WTC11 (cell line): ENCODE results near the gene TFB1M. TPM values are rescaled to one million over a fixed set of nuclear protein-coding genes. Genes with fewer than 3 reads are reported as not detected.
A peak's percentile ranks its signal among the peaks of the same experiment; 100 is the strongest.

Experiments
- ATAC-seq: fragments of 200-7000 bp; cut with Tn5 transposase; 2 replicates; pipeline ENCODE4 v1.10.0; 2021; ENCODE audit warnings: mild to moderate bottlenecking, moderate library complexity
- CTCF ChIA-PET: fragments of 300-600 bp; sonication (Branson Sonifier 250); formaldehyde crosslinking; loops from one replicate; lab custom pipeline; 2021; ENCODE audit warnings: antibody characterized with exemption; lab: Charles Lee
- POLR2A ChIA-PET: fragments of 350-600 bp; sonication (Branson Sonifier 250); formaldehyde crosslinking; loops from one replicate; lab custom pipeline; 2021; ENCODE audit warnings: antibody characterized with exemption; lab: Charles Lee
- DNase-seq: peaks from one replicate; pipeline ENCODE4 v3.0.0; 2021; ENCODE audit warnings: low spot score
- H3K27ac Mint-ChIP-seq: 2 replicates; pipeline ENCODE4 v1.8.0; 2021; ENCODE audit warnings: mixed read lengths
- H3K27me3 Mint-ChIP-seq: 2 replicates; pipeline ENCODE4 v1.8.0; 2021; ENCODE audit warnings: low read depth, mild to moderate bottlenecking, moderate library complexity, mixed read lengths
- H3K36me3 Mint-ChIP-seq: 2 replicates; pipeline ENCODE4 v1.8.0; 2021; ENCODE audit warnings: mixed read lengths
- H3K4me1 Mint-ChIP-seq: 2 replicates; pipeline ENCODE4 v1.8.0; 2022; ENCODE audit warnings: mixed read lengths
- H3K4me3 Mint-ChIP-seq: 2 replicates; pipeline ENCODE4 v1.8.0; 2021; ENCODE audit warnings: mild to moderate bottlenecking, moderate library complexity, mixed read lengths
- H3K9me3 Mint-ChIP-seq: 2 replicates; pipeline ENCODE4 v1.8.0; 2021; ENCODE audit warnings: mixed read lengths
- AR ChIP-seq: fragments of 250-450 bp; sonication (Bioruptor Pico); IDR thresholded peaks from 2 replicates; pipeline ENCODE4 v1.9.0; 2021; ENCODE audit warnings: mild to moderate bottlenecking
- ARID4B ChIP-seq: sonication (generic); formaldehyde crosslinking; IDR thresholded peaks from 2 replicates; pipeline ENCODE4 v1.8.0; 2023; ENCODE audit warnings: missing genetic modification reagents, mild to moderate bottlenecking, borderline replicate concordance
- ATF6 ChIP-seq: sonication (generic); formaldehyde crosslinking; IDR thresholded peaks from 2 replicates; pipeline ENCODE4 v1.8.1; 2023; ENCODE audit warnings: mild to moderate bottlenecking, missing genetic modification reagents
- ELF4 ChIP-seq: sonication (generic); formaldehyde crosslinking; IDR thresholded peaks from 2 replicates; pipeline ENCODE4 v1.8.1; 2022; ENCODE audit warnings: low read depth, mild to moderate bottlenecking, moderate library complexity, missing genetic modification reagents
- FOXJ3 ChIP-seq: sonication (generic); formaldehyde crosslinking; IDR thresholded peaks from 2 replicates; pipeline ENCODE4 v1.9.0; 2021; ENCODE audit warnings: missing genetic modification reagents, mild to moderate bottlenecking, borderline replicate concordance
- KAT7 ChIP-seq: sonication (generic); formaldehyde crosslinking; IDR thresholded peaks from 2 replicates; pipeline ENCODE4 v1.8.1; 2023; ENCODE audit warnings: missing genetic modification reagents, mild to moderate bottlenecking, borderline replicate concordance
- MXD4 ChIP-seq: fragments of 250-450 bp; sonication (Bioruptor Pico); IDR thresholded peaks from 2 replicates; pipeline ENCODE4 v1.8.0; 2021; ENCODE audit warnings: mild to moderate bottlenecking, moderate library complexity, borderline replicate concordance
- MYBL2 ChIP-seq: sonication (generic); formaldehyde crosslinking; IDR thresholded peaks from 2 replicates; pipeline ENCODE4 v1.8.1; 2023; ENCODE audit warnings: mild to moderate bottlenecking, moderate library complexity, missing genetic modification reagents
- PRRX2 ChIP-seq: fragments of 250-450 bp; sonication (Bioruptor Pico); IDR thresholded peaks from 2 replicates; pipeline ENCODE4 v1.8.0; 2021; ENCODE audit warnings: mild to moderate bottlenecking
- SMAD3 ChIP-seq: sonication (generic); formaldehyde crosslinking; IDR thresholded peaks from 2 replicates; pipeline ENCODE4 v1.8.0; 2022; ENCODE audit warnings: missing genetic modification reagents, mild to moderate bottlenecking, borderline replicate concordance
- ZNF512 ChIP-seq: sonication (generic); formaldehyde crosslinking; IDR thresholded peaks from 2 replicates; pipeline ENCODE4 v1.8.1; 2022; ENCODE audit warnings: missing genetic modification reagents, borderline replicate concordance
- ZNF532 ChIP-seq: fragments of 250-450 bp; sonication (Bioruptor Pico); IDR thresholded peaks from 2 replicates; pipeline ENCODE4 v1.9.0; 2021; ENCODE audit warnings: mild to moderate bottlenecking, borderline replicate concordance
- total RNA-seq: library from RNA; stranded (reverse); gene quantifications from 3 replicates; pipeline ENCODE4 v1.2.3, GENCODE V29; 2021
- TF ChIP-seq, protein P1 (sequence below): sonication (generic); formaldehyde crosslinking; IDR thresholded peaks from 2 replicates; pipeline ENCODE4 v1.8.1; 2022; ENCODE audit warnings: low read depth, missing genetic modification reagents, borderline replicate concordance
- TF ChIP-seq, protein P2 (sequence below): sonication (generic); formaldehyde crosslinking; IDR thresholded peaks from 2 replicates; pipeline ENCODE4 v1.8.1; 2023; ENCODE audit warnings: mild to moderate bottlenecking, missing genetic modification reagents, borderline replicate concordance

The TFB1M gene
- total RNA-seq, 1 experiment from 2014 or later, result 41.8 TPM

DNA sequence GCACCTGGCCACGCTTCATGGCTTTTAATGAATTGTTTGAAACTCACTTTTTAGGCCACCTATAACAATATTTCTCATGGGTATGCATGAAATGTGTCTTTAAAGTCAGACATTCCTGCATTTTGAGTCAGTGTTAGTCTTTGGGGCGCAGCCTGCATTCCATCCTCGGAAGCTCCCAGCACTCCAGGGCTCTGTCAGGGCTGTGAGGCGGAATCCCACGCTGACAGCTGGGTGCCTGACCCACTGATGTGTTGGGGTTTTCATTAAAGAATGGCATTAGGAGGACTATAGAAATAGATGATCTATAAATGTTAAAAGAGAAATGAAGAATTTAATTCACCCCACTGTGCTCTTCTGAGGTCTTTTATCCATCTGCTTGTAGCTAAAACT is 66.7 kb downstream of the TFB1M start (continued):
- TF ChIP-seq ARID4B (CRISPR knock-in tag), result no peak
- TF ChIP-seq KAT7 (CRISPR knock-in tag), result no peak
- TF ChIP-seq ZNF512 (CRISPR knock-in tag), result no peak
- no peak for TF ChIP-seq MYBL2 (CRISPR knock-in tag)
- no peak for TF ChIP-seq ZNF532
- no peak for TF ChIP-seq SMAD3
- TF ChIP-seq, protein P1, sequence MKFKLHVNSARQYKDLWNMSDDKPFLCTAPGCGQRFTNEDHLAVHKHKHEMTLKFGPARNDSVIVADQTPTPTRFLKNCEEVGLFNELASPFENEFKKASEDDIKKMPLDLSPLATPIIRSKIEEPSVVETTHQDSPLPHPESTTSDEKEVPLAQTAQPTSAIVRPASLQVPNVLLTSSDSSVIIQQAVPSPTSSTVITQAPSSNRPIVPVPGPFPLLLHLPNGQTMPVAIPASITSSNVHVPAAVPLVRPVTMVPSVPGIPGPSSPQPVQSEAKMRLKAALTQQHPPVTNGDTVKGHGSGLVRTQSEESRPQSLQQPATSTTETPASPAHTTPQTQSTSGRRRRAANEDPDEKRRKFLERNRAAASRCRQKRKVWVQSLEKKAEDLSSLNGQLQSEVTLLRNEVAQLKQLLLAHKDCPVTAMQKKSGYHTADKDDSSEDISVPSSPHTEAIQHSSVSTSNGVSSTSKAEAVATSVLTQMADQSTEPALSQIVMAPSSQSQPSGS (CRISPR knock-in tag), result no peak
- TF ChIP-seq, all 79 proteins: peak for 0

DNA sequence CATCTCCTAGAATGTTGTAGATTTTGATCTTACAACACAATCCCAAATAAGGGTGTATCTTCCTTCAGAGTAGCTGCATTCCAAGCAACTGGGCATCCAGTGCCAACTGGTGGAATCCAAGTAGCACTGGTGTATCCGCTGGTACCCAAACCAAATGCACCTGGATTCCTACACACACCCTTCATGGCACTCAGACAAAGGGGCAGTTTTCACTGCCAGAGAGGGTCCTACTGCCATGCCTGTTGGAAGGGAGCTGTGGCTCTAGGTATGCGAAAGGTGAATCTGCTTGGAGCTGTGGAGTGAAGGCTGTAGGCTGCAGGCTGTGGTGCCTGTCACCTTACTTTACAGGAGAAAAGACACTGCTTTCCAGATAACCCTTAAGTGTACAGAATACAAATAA is 67.5 kb downstream of the TFB1M start:
- H3K27me3 Mint-ChIP-seq, result no peaks in the 10 kb centered on the region
- peak overlapping the region; percentile 39; the same call in 1 of the 2 replicates for H3K27ac Mint-ChIP-seq
- no peaks in the 10 kb centered on the region for H3K9me3 Mint-ChIP-seq
- no peak for DNase-seq
- POLR2A ChIA-PET, result no interaction called here
- no peak for ATAC-seq
- H3K4me1 Mint-ChIP-seq, result peaks cover 4% of the 10 kb centered on the region; the same call in 1 of the 2 replicates
- H3K4me3 Mint-ChIP-seq, result no peak overlapping the region
- peaks cover 41% of the 10 kb centered on the region for H3K36me3 Mint-ChIP-seq
- CTCF ChIA-PET, result interaction anchor here (0.8 to 2.6 kb wide), 3 partner anchors 68 to 379 kb away, joined by 3 to 63 read pairs (median 13); no protein-coding TSS in a partner anchor
- TF ChIP-seq, protein P2, sequence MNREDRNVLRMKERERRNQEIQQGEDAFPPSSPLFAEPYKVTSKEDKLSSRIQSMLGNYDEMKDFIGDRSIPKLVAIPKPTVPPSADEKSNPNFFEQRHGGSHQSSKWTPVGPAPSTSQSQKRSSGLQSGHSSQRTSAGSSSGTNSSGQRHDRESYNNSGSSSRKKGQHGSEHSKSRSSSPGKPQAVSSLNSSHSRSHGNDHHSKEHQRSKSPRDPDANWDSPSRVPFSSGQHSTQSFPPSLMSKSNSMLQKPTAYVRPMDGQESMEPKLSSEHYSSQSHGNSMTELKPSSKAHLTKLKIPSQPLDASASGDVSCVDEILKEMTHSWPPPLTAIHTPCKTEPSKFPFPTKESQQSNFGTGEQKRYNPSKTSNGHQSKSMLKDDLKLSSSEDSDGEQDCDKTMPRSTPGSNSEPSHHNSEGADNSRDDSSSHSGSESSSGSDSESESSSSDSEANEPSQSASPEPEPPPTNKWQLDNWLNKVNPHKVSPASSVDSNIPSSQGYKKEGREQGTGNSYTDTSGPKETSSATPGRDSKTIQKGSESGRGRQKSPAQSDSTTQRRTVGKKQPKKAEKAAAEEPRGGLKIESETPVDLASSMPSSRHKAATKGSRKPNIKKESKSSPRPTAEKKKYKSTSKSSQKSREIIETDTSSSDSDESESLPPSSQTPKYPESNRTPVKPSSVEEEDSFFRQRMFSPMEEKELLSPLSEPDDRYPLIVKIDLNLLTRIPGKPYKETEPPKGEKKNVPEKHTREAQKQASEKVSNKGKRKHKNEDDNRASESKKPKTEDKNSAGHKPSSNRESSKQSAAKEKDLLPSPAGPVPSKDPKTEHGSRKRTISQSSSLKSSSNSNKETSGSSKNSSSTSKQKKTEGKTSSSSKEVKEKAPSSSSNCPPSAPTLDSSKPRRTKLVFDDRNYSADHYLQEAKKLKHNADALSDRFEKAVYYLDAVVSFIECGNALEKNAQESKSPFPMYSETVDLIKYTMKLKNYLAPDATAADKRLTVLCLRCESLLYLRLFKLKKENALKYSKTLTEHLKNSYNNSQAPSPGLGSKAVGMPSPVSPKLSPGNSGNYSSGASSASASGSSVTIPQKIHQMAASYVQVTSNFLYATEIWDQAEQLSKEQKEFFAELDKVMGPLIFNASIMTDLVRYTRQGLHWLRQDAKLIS (CRISPR knock-in tag), result no peak
- TF ChIP-seq PRRX2 (CRISPR knock-in tag), result no peak
- TF ChIP-seq FOXJ3, result no peak
- no peak for TF ChIP-seq ELF4 (CRISPR knock-in tag)
- no peak for TF ChIP-seq MXD4
- no peak for TF ChIP-seq AR (CRISPR knock-in tag)
- no peak for TF ChIP-seq ATF6 (CRISPR knock-in tag)
